Measurements from ENCODE around the gene ATOH1. TPM values are rescaled to one million over a fixed set of nuclear protein-coding genes. Genes with fewer than 3 reads are reported as not detected.

The ATOH1 gene
- polyA plus RNA-seq, 3 donors, result not detected

DNA sequence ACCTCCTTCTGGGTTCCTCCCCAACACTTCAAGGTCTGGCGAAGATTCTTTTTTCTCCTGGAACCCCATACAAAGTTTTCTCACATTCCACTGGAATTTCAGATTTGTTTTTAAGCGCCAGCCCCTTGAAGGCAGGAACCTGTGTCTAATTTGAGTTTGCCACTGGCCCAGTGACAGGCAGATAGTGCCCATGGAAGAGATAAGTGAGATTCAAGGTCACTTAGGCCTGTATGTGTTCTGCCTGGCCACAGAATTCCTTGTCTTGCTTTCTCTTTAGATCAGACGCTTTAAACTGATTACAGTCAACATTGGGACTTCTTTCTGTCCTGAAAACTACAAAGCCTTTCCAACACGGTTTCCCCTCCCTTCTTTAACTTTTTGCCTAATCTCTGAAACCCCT is 11.2 kb downstream of the ATOH1 start:
- H3K4me3 ChIP-seq (replicated peaks in 1 of 3; ENCODE audit: low read depth in 2 of 3, low read length in 3 of 3), result no peak overlapping the region
- H3K36me3 ChIP-seq (replicated peaks in 1 of 2; ENCODE audit: control insufficient read depth in 1 of 2, insufficient read depth in 2 of 2, low read length in 2 of 2), result no peaks in the 10 kb centered on the region
- WGBS (ENCODE audit: insufficient coverage), result 83% methylated on average over 2 of the region's 4 CpGs
- no peaks in the 10 kb centered on the region for H3K79me2 ChIP-seq (ENCODE audit: insufficient read depth, low read length)
- Mint-ChIP-seq H3K4me3 (no peak overlapping the region), H3K27me3 (ENCODE audit: low read depth in 3 of 3) (peaks cover 15 to 24% (median 18%) of the 10 kb centered on the region in 3 donors), H3K4me1 (no peaks in the 10 kb centered on the region), H3K9me3 (peaks cover under 1 to 4% (median 3%) of the 10 kb centered on the region in 7 donors), H3K36me3 (no peaks in the 10 kb centered on the region), H3K27ac (no peak overlapping the region)
- no peak overlapping the region for H3K27ac ChIP-seq (ENCODE audit: low read depth in 1 of 2, low read length in 2 of 2)
- DNase-seq, result no peak
- intact Hi-C loops (cut with micrococcal nuclease), result no loop called here
- no peaks in the 10 kb centered on the region for H3K4me1 ChIP-seq (ENCODE audit: control insufficient read depth in 1 of 2, insufficient read depth in 2 of 2, low read length in 2 of 2)
- H2AFZ ChIP-seq (ENCODE audit: insufficient read depth, low read depth, low read length, poor library complexity, severe bottlenecking), result no peak overlapping the region
- peaks cover 0 to 2% of the 10 kb centered on the region in 2 donors for H3K9me3 ChIP-seq (replicated peaks in 1 of 2; ENCODE audit: control insufficient read depth in 1 of 2, insufficient read depth in 1 of 2, low read length in 2 of 2)
- TF ChIP-seq, protein P1, sequence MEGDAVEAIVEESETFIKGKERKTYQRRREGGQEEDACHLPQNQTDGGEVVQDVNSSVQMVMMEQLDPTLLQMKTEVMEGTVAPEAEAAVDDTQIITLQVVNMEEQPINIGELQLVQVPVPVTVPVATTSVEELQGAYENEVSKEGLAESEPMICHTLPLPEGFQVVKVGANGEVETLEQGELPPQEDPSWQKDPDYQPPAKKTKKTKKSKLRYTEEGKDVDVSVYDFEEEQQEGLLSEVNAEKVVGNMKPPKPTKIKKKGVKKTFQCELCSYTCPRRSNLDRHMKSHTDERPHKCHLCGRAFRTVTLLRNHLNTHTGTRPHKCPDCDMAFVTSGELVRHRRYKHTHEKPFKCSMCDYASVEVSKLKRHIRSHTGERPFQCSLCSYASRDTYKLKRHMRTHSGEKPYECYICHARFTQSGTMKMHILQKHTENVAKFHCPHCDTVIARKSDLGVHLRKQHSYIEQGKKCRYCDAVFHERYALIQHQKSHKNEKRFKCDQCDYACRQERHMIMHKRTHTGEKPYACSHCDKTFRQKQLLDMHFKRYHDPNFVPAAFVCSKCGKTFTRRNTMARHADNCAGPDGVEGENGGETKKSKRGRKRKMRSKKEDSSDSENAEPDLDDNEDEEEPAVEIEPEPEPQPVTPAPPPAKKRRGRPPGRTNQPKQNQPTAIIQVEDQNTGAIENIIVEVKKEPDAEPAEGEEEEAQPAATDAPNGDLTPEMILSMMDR (IDR thresholded peaks at IDR 0.05), result no peak
- H3K27me3 ChIP-seq (ENCODE audit: control insufficient read depth in 2 of 2, insufficient read depth in 2 of 2, low read length in 2 of 2), result peaks cover 13 to 21% of the 10 kb centered on the region in 2 donors
- no peak overlapping the region for H3K4me2 ChIP-seq (replicated peaks; ENCODE audit: extremely low read depth, low read length, poor library complexity, severe bottlenecking)
- H4K20me1 ChIP-seq (ENCODE audit: insufficient read depth, low read length), result no peaks in the 10 kb centered on the region
- H3K9ac ChIP-seq (ENCODE audit: insufficient read depth, low read length, poor library complexity, severe bottlenecking), result no peak overlapping the region

DNA sequence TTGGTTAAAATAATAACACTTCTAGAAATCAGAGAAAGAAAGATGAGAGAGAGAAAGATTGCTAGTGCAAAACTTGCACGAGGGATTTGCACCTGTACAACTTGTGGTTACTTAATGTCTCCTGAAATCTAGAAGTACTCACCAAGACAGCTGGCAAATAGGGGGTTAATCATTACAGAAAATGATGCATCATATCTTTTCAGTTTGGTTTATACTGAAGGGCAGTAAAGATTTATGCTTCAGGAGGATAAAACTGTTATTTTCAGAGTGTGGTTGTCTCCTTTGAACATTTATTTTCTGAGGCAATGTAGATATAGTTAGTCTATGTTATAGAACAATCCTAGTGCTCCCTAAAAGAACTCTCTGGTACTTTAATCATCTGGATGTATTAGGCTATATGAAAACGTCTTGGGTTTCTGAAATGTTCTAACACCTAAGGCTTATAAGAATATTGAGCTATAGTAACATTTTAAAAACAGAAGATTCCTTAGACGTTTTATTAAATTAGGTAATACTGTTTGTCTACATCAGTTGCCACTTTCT is 13.3 kb downstream of the ATOH1 start:
- Histone ChIP-seq H3K79me2 (ENCODE audit: insufficient read depth, low read length) (no peaks in the 10 kb centered on the region), H2AFZ (ENCODE audit: insufficient read depth, low read depth, low read length, poor library complexity, severe bottlenecking) (no peak overlapping the region), H4K20me1 (ENCODE audit: insufficient read depth, low read length) (no peaks in the 10 kb centered on the region), H3K4me2 (replicated peaks; ENCODE audit: extremely low read depth, low read length, poor library complexity, severe bottlenecking) (no peak overlapping the region), H3K36me3 (replicated peaks in 1 of 2; ENCODE audit: control insufficient read depth in 1 of 2, insufficient read depth in 2 of 2, low read length in 2 of 2) (no peaks in the 10 kb centered on the region), H3K4me1 (ENCODE audit: control insufficient read depth in 1 of 2, insufficient read depth in 2 of 2, low read length in 2 of 2) (no peaks in the 10 kb centered on the region), H3K4me3 (replicated peaks in 1 of 3; ENCODE audit: low read depth in 2 of 3, low read length in 3 of 3) (no peak overlapping the region), H3K9ac (ENCODE audit: insufficient read depth, low read length, poor library complexity, severe bottlenecking) (no peak overlapping the region), H3K27me3 (ENCODE audit: control insufficient read depth in 2 of 2, insufficient read depth in 2 of 2, low read length in 2 of 2) (peaks cover 0 to 2% of the 10 kb centered on the region in 2 donors), H3K27ac (ENCODE audit: low read depth in 1 of 2, low read length in 2 of 2) (no peak overlapping the region), H3K9me3 (replicated peaks in 1 of 2; ENCODE audit: control insufficient read depth in 1 of 2, insufficient read depth in 1 of 2, low read length in 2 of 2) (no peaks in the 10 kb centered on the region)
- 100% methylated on average over 1 of the region's 3 CpGs for WGBS (ENCODE audit: insufficient coverage)
- Mint-ChIP-seq H3K4me3 (no peak overlapping the region), H3K27me3 (ENCODE audit: low read depth in 3 of 3) (peaks cover 2 to 7% (median 4%) of the 10 kb centered on the region in 3 donors), H3K4me1 (no peaks in the 10 kb centered on the region), H3K9me3 (peaks cover 0 to 4% (median 3%) of the 10 kb centered on the region in 7 donors), H3K36me3 (no peaks in the 10 kb centered on the region), H3K27ac (no peak overlapping the region)
- intact Hi-C loops (cut with micrococcal nuclease), result no loop called here
- TF ChIP-seq, protein P1 (IDR thresholded peaks at IDR 0.05), result no peak
- no peak for DNase-seq

Measured in CD14-positive monocyte (primary cell).